SK-N-SH (cell line): ENCODE results near the gene PLCB1. TPM values are rescaled to one million over a fixed set of nuclear protein-coding genes. Genes with fewer than 3 reads are reported as not detected.

ENCODE experiments used
- CTCF ChIA-PET: fragments of 300-600, 350-600 bp; formaldehyde crosslinking; extraction: SDS; loops from one replicate; lab custom pipeline; 2021; lab: Yijun Ruan, JAX
- POLR2A ChIA-PET: fragments of 350-600 bp; sonication (Branson Sonifier 250); formaldehyde crosslinking; extraction: SDS; loops from one replicate; lab custom pipeline; 2020; ENCODE audit warnings: antibody characterized with exemption, inconsistent platforms; lab: Yijun Ruan, JAX
- DNase-seq: peaks from one replicate; pipeline ENCODE4 v3.0.0; 2012
- H2AFZ ChIP-seq: fragments of 200-600 bp; sonication (generic); 2 replicates; pipeline ENCODE4 v1.8.1; 2016; ENCODE audit warnings: antibody characterized with exemption, mild to moderate bottlenecking, low read depth
- H3F3A ChIP-seq: fragments of 200-600 bp; sonication (generic); replicated peaks from 2 replicates; pipeline ENCODE3; 2016; ENCODE audit warnings: antibody characterized with exemption, mild to moderate bottlenecking; ENCODE audit not compliant: insufficient read depth
- H3K27ac ChIP-seq, 2 experiments: fragments of 200-500 bp in 1 of 2; fragments of 200-600 bp in 1 of 2; sonication (Bioruptor generic) in 1 of 2; sonication (generic), shearing (Covaris generic) in 1 of 2; 2 replicates each; pipeline versions ENCODE4 v1.5.1 to v1.6.1; 2014 to 2016; ENCODE audit warnings: low read depth in 2 of 2, inconsistent platforms in 1 of 2, low read length in 1 of 2, mild to moderate bottlenecking in 1 of 2, mixed read lengths in 1 of 2
- H3K27me3 ChIP-seq: fragments of 200-600 bp; sonication (generic), shearing (Covaris generic); 2 replicates; pipeline ENCODE4 v1.6.1; 2016; ENCODE audit warnings: mixed run types; ENCODE audit not compliant: insufficient read depth
- H3K36me3 ChIP-seq, 2 experiments: fragments of 200-500 bp in 1 of 2; fragments of 200-600 bp in 1 of 2; sonication (Bioruptor generic) in 1 of 2; sonication (generic) in 1 of 2; replicated peaks in 1 of 2; 2 replicates each; pipeline versions ENCODE3 to v1.5.1; 2014 to 2016; ENCODE audit warnings: low read length in 1 of 2, mild to moderate bottlenecking in 1 of 2; ENCODE audit not compliant: insufficient read depth in 2 of 2, control insufficient read depth in 1 of 2
- H3K4me1 ChIP-seq, 2 experiments: fragments of 200-500 bp in 1 of 2; fragments of 200-600 bp in 1 of 2; sonication (Bioruptor generic) in 1 of 2; sonication (generic), shearing (Covaris generic) in 1 of 2; 2 replicates each; pipeline versions ENCODE4 v1.5.1 to v1.6.1; 2014 to 2016; ENCODE audit warnings: low read depth in 1 of 2, low read length in 1 of 2, mixed run types in 1 of 2; ENCODE audit not compliant: insufficient read depth in 2 of 2, control insufficient read depth in 1 of 2
- H3K4me2 ChIP-seq: fragments of 200-600 bp; sonication (generic), shearing (Covaris generic); 2 replicates; pipeline ENCODE4 v1.6.1; 2017; ENCODE audit warnings: mixed run types
- H3K4me3 ChIP-seq, 2 experiments: fragments of 200-500 bp in 1 of 2; fragments of 200-600 bp in 1 of 2; sonication (Bioruptor generic) in 1 of 2; sonication (generic), shearing (Covaris generic) in 1 of 2; 2 replicates each; pipeline versions ENCODE4 v1.5.1 to v1.8.1; 2014 to 2016; ENCODE audit warnings: low read depth in 2 of 2, inconsistent platforms in 1 of 2, low read length in 1 of 2, mild to moderate bottlenecking in 1 of 2, mixed read lengths in 1 of 2, moderate library complexity in 1 of 2
- H3K79me2 ChIP-seq: fragments of 200-600 bp; sonication (generic); 2 replicates; pipeline ENCODE4 v1.8.1; 2017; ENCODE audit warnings: mild to moderate bottlenecking; ENCODE audit not compliant: insufficient read depth
- H3K9ac ChIP-seq: fragments of 200-600 bp; sonication (generic); 2 replicates; pipeline ENCODE4 v1.6.1; 2017; ENCODE audit warnings: mixed run types
- H3K9me2 ChIP-seq: fragments of 200-600 bp; sonication (generic); 2 replicates; pipeline ENCODE4 v1.6.1; 2017; ENCODE audit warnings: mixed run types
- H3K9me3 ChIP-seq: fragments of 200-600 bp; sonication (generic); 2 replicates; pipeline ENCODE4 v1.6.1; 2017; ENCODE audit warnings: mixed run types, mild to moderate bottlenecking, moderate library complexity
- H4K20me1 ChIP-seq: fragments of 200-600 bp; sonication (generic); 2 replicates; pipeline ENCODE4 v1.6.1; 2017; ENCODE audit warnings: mild to moderate bottlenecking, mixed run types; ENCODE audit not compliant: insufficient read depth
- FOSL2 ChIP-seq: IDR thresholded peaks from 2 replicates; pipeline ENCODE4 v1.4.0; 2012; ENCODE audit warnings: low read depth, mild to moderate bottlenecking, moderate library complexity, borderline replicate concordance
- GABPA ChIP-seq: IDR thresholded peaks from 2 replicates; pipeline ENCODE4 v1.4.0; 2012; ENCODE audit warnings: low read depth, mild to moderate bottlenecking
- MEF2A ChIP-seq: IDR thresholded peaks from 2 replicates; pipeline ENCODE4 v1.4.0; 2012; ENCODE audit warnings: low read depth, borderline replicate concordance
- NRF1 ChIP-seq: IDR thresholded peaks from 2 replicates; pipeline ENCODE4 v1.6.1; 2012; ENCODE audit warnings: low read depth, mild to moderate bottlenecking, low read length
- TCF12 ChIP-seq: IDR thresholded peaks from 2 replicates; pipeline ENCODE4 v1.4.0; 2012
- WGBS: methylation state at CpG from one replicate; pipeline ENCODE4 v1.1.6; 2017; ENCODE audit warnings: low lambda C conversion rate; 5-methylcytosine and 5-hydroxymethylcytosine counted together
- polyA plus RNA-seq, 3 experiments: library from polyadenylated mRNA; depleted of rRNA; stranded (reverse); fragments of >200 nt; gene quantifications; 2 replicates each; pipeline ENCODE4 v1.2.3, GENCODE V29; 2012
- TF ChIP-seq, protein P1 (sequence below): IDR thresholded peaks from 2 replicates; pipeline ENCODE4 v1.6.1; 2012; ENCODE audit warnings: mild to moderate bottlenecking, low read depth, low read length, moderate library complexity
- TF ChIP-seq, protein P2 (sequence below): fragments of 150-350 bp; IDR thresholded peaks from 2 replicates; pipeline ENCODE4 v1.6.1; 2016; ENCODE audit warnings: mild to moderate bottlenecking, low read depth, low read length

The PLCB1 gene
- polyA plus RNA-seq, 1 of the 3 experiments (the other 2 are of a cell fraction), result 10.5 TPM

DNA sequence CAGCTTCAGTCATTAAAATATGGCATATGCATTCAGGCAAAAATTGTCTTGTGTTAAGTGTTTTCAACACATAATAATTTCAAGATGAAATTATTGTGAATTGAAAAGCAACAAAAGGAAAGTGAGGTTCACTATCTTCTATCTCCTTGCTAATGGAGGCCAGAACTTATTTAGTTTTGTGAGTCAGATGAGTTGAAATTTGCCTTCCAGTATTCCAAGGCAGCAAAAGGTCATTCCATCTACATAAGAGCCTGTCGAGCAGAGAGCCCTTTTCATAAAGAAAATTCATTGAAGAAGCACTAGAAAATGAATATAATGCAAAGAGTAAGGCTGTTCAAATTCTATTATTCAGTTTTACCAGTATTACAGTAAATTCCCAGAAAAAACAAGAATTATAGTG, 274.3 kb downstream of the PLCB1 start:
- TF ChIP-seq GABPA, result no peak
- H3K4me3 ChIP-seq, result no peak overlapping the region
- H3K4me1 ChIP-seq, result peaks cover 4 to 5% of the 10 kb centered on the region in 2 experiments; a peak in 3 of 4 replicates
- H4K20me1 ChIP-seq, result no peaks in the 10 kb centered on the region
- no peak overlapping the region for H3K27ac ChIP-seq
- CTCF ChIA-PET, result interaction anchor here (1.3 to 2.3 kb wide), 2 partner anchors 129 to 316 kb away, joined by 4 to 12 read pairs; no protein-coding TSS in a partner anchor
- H3K4me2 ChIP-seq, result no peak overlapping the region
- no peak overlapping the region for H2AFZ ChIP-seq
- WGBS, result 75% methylated on average over 1 of the region's 1 CpG
- no peaks in the 10 kb centered on the region for H3K79me2 ChIP-seq
- no peak for DNase-seq
- H3F3A ChIP-seq, result no peaks in the 10 kb centered on the region
- H3K9me2 ChIP-seq, result no peaks in the 10 kb centered on the region
- no peaks in the 10 kb centered on the region for H3K27me3 ChIP-seq
- H3K36me3 ChIP-seq, result peaks cover 0 to 5% of the 10 kb centered on the region in 2 experiments
- no peak overlapping the region for H3K9ac ChIP-seq
- no peaks in the 10 kb centered on the region for H3K9me3 ChIP-seq
- POLR2A ChIA-PET, result no interaction called here

DNA sequence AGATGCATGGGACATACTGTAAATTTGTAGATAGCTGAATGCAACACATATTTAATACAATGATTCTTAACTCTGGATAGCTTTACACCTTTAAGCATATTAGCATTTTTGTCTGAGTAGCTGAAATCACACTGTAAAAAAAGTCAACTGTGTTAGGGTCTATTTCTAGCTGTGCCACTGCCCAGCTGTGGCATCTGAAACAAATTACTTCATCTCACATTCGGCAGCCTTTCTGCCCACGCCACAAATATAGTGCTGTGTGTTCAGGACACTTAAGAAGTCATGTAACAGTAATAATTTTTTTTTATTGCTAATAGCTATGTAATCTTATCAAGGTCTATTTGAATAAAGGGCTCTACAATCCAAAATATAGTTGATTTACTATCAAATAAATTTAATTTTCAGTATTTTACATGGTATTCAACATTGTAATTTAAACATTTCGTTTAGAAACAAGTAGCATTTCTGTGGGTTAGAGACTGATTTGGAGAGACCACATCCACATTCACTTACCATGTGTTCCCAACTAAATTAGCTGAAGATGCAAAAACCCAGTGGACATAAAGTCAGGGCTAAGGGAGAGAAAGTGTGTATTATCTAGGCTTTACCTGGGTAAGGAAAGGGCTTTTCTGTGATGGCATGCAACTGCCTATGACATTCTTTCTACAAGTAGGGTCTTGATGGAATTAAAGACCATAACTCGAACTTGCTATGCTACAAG, 276.7 kb downstream of the PLCB1 start:
- H3K9me3 ChIP-seq, result no peaks in the 10 kb centered on the region
- no peaks in the 10 kb centered on the region for H3F3A ChIP-seq
- peaks cover 0 to 4% of the 10 kb centered on the region in 2 experiments; a peak in 2 of 4 replicates for H3K4me1 ChIP-seq
- H3K27me3 ChIP-seq, result no peaks in the 10 kb centered on the region
- peaks cover 0 to 5% of the 10 kb centered on the region in 2 experiments for H3K36me3 ChIP-seq
- no peaks in the 10 kb centered on the region for H3K79me2 ChIP-seq
- no peak overlapping the region for H3K4me3 ChIP-seq
- no peak for DNase-seq
- H2AFZ ChIP-seq, result no peak overlapping the region
- TF ChIP-seq, protein P1, sequence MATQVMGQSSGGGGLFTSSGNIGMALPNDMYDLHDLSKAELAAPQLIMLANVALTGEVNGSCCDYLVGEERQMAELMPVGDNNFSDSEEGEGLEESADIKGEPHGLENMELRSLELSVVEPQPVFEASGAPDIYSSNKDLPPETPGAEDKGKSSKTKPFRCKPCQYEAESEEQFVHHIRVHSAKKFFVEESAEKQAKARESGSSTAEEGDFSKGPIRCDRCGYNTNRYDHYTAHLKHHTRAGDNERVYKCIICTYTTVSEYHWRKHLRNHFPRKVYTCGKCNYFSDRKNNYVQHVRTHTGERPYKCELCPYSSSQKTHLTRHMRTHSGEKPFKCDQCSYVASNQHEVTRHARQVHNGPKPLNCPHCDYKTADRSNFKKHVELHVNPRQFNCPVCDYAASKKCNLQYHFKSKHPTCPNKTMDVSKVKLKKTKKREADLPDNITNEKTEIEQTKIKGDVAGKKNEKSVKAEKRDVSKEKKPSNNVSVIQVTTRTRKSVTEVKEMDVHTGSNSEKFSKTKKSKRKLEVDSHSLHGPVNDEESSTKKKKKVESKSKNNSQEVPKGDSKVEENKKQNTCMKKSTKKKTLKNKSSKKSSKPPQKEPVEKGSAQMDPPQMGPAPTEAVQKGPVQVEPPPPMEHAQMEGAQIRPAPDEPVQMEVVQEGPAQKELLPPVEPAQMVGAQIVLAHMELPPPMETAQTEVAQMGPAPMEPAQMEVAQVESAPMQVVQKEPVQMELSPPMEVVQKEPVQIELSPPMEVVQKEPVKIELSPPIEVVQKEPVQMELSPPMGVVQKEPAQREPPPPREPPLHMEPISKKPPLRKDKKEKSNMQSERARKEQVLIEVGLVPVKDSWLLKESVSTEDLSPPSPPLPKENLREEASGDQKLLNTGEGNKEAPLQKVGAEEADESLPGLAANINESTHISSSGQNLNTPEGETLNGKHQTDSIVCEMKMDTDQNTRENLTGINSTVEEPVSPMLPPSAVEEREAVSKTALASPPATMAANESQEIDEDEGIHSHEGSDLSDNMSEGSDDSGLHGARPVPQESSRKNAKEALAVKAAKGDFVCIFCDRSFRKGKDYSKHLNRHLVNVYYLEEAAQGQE, result no peak
- TF ChIP-seq, protein P2, sequence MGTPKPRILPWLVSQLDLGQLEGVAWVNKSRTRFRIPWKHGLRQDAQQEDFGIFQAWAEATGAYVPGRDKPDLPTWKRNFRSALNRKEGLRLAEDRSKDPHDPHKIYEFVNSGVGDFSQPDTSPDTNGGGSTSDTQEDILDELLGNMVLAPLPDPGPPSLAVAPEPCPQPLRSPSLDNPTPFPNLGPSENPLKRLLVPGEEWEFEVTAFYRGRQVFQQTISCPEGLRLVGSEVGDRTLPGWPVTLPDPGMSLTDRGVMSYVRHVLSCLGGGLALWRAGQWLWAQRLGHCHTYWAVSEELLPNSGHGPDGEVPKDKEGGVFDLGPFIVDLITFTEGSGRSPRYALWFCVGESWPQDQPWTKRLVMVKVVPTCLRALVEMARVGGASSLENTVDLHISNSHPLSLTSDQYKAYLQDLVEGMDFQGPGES, result no peak
- TF ChIP-seq TCF12 (no peak), MEF2A (no peak), FOSL2 (no peak), NRF1 (no peak)
- no peak overlapping the region for H3K4me2 ChIP-seq
- no peak overlapping the region; a peak in 1 of 4 replicates for H3K27ac ChIP-seq
- no peaks in the 10 kb centered on the region for H4K20me1 ChIP-seq
- H3K9ac ChIP-seq, result no peak overlapping the region
- CTCF ChIA-PET, result interaction anchor here (1.1 kb wide), 1 partner anchor 313 kb away, joined by 6 read pairs; no protein-coding TSS in a partner anchor
- no peaks in the 10 kb centered on the region for H3K9me2 ChIP-seq
- POLR2A ChIA-PET, result no interaction called here
- WGBS, result 69% methylated on average over 4 of the region's 4 CpGs
